HEK293 (cell line): ENCODE data around the gene FOLR1.

Source experiments
- CTCF ChIA-PET: fragments of 350-600 bp; formaldehyde crosslinking; extraction: SDS; loops from one replicate; lab custom pipeline; 2021; ENCODE audit warnings: antibody characterized with exemption; lab: Yijun Ruan, JAX
- POLR2A ChIA-PET: fragments of 300-600 bp; formaldehyde crosslinking; extraction: SDS; loops from one replicate; lab custom pipeline; 2020; ENCODE audit warnings: antibody characterized with exemption, inconsistent platforms; lab: Yijun Ruan, JAX
- H3K27ac ChIP-seq: fragments of 200-500 bp; sonication (Bioruptor generic); 2 replicates; pipeline ENCODE4 v1.5.1; 2014; ENCODE audit warnings: low read depth, low read length, control low read depth, inconsistent platforms; ENCODE audit errors: extremely low read depth
- H3K36me3 ChIP-seq, 2 experiments: fragments of 200-500 bp in 1 of 2; sonication (Bioruptor generic) in 1 of 2; 1 replicate in 1 of 2; 2 replicates in 1 of 2; pipeline ENCODE4 v1.5.1; 2014 to 2017; ENCODE audit warnings: inconsistent platforms in 2 of 2, low read length in 2 of 2; ENCODE audit not compliant: control insufficient read depth in 2 of 2, insufficient read depth in 1 of 2
- H3K4me1 ChIP-seq: fragments of 200-500 bp; sonication (Bioruptor generic); 2 replicates; pipeline ENCODE4 v1.5.1; 2014; ENCODE audit warnings: mild to moderate bottlenecking, low read length, inconsistent platforms; ENCODE audit not compliant: control insufficient read depth, insufficient read depth
- H3K4me3 ChIP-seq: 2 replicates; pipeline ENCODE4 v1.5.1; 2011; ENCODE audit warnings: low read depth, mild to moderate bottlenecking, control low read depth, low read length, moderate library complexity
- H3K9me3 ChIP-seq: fragments of 200-500 bp; sonication (Bioruptor generic); 2 replicates; pipeline ENCODE4 v1.5.1; 2014; ENCODE audit warnings: low read depth, low read length, inconsistent platforms; ENCODE audit not compliant: control insufficient read depth, insufficient read depth
- EGR2 ChIP-seq: fragments of 450-650 bp; formaldehyde crosslinking; IDR thresholded peaks from 2 replicates; pipeline ENCODE4 v1.5.1; 2016; ENCODE audit warnings: low read depth, missing biosample characterization, missing genetic modification characterization
- KLF1 ChIP-seq: fragments of 450-650 bp; formaldehyde crosslinking; IDR thresholded peaks from 2 replicates; pipeline ENCODE4 v1.5.1; 2016; ENCODE audit warnings: missing biosample characterization, missing genetic modification characterization
- KLF10 ChIP-seq: fragments of 450-650 bp; IDR thresholded peaks from 2 replicates; pipeline ENCODE4 v1.5.1; 2018; ENCODE audit warnings: missing biosample characterization, mild to moderate bottlenecking, missing genetic modification characterization
- REPIN1 ChIP-seq: fragments of 450-650 bp; formaldehyde crosslinking; IDR thresholded peaks from 2 replicates; pipeline ENCODE4 v1.5.1; 2017; ENCODE audit warnings: missing biosample characterization, missing genetic modification characterization, low read depth
- SCRT1 ChIP-seq: fragments of 450-650 bp; formaldehyde crosslinking; IDR thresholded peaks from 2 replicates; pipeline ENCODE4 v1.5.1; 2016; ENCODE audit warnings: missing biosample characterization, missing genetic modification characterization, borderline replicate concordance
- ZFHX2 ChIP-seq: fragments of 450-650 bp; formaldehyde crosslinking; conservative IDR thresholded peaks from 2 replicates; pipeline ENCODE4 v1.5.1; 2016; ENCODE audit warnings: missing biosample characterization, missing genetic modification characterization
- ZNF140 ChIP-seq: fragments of 450-650 bp; formaldehyde crosslinking; IDR thresholded peaks from 2 replicates; pipeline ENCODE4 v1.5.1; 2016; ENCODE audit warnings: missing biosample characterization, missing genetic modification characterization
- ZNF169 ChIP-seq: fragments of 450-650 bp; formaldehyde crosslinking; IDR thresholded peaks from 2 replicates; pipeline ENCODE4 v1.5.1; 2016; ENCODE audit warnings: missing biosample characterization, missing genetic modification characterization
- ZNF350 ChIP-seq: fragments of 450-650 bp; formaldehyde crosslinking; IDR thresholded peaks from 2 replicates; pipeline ENCODE4 v1.5.0; 2017; ENCODE audit warnings: missing biosample characterization, mild to moderate bottlenecking, missing genetic modification characterization
- ZNF473 ChIP-seq: fragments of 450-650 bp; formaldehyde crosslinking; IDR thresholded peaks from 2 replicates; pipeline ENCODE4 v1.5.1; 2017; ENCODE audit warnings: missing biosample characterization, missing genetic modification characterization
- ZNF488 ChIP-seq: fragments of 450-650 bp; formaldehyde crosslinking; IDR thresholded peaks from 2 replicates; pipeline ENCODE4 v1.5.1; 2016; ENCODE audit warnings: missing biosample characterization, missing genetic modification characterization
- ZNF571 ChIP-seq: fragments of 450-650 bp; formaldehyde crosslinking; IDR thresholded peaks from 2 replicates; pipeline ENCODE4 v1.5.0; 2017; ENCODE audit warnings: missing biosample characterization, missing genetic modification characterization
- ZNF610 ChIP-seq: fragments of 450-650 bp; formaldehyde crosslinking; IDR thresholded peaks from 2 replicates; pipeline ENCODE4 v1.5.1; 2016; ENCODE audit warnings: missing biosample characterization, missing genetic modification characterization, borderline replicate concordance
- ZNF664 ChIP-seq: fragments of 450-650 bp; formaldehyde crosslinking; IDR thresholded peaks from 2 replicates; pipeline ENCODE4 v1.5.1; 2016; ENCODE audit warnings: missing biosample characterization, missing genetic modification characterization
- ZNF701 ChIP-seq: fragments of 450-650 bp; formaldehyde crosslinking; IDR thresholded peaks from 2 replicates; pipeline ENCODE4 v1.5.1; 2016; ENCODE audit warnings: missing biosample characterization, missing genetic modification characterization
- ZSCAN23 ChIP-seq: fragments of 450-650 bp; formaldehyde crosslinking; IDR thresholded peaks from 2 replicates; pipeline ENCODE4 v1.5.1; 2016; ENCODE audit warnings: missing biosample characterization, missing genetic modification characterization
- ZSCAN30 ChIP-seq: fragments of 450-650 bp; IDR thresholded peaks from 2 replicates; pipeline ENCODE4 v1.5.1; 2018; ENCODE audit warnings: missing biosample characterization, mild to moderate bottlenecking, missing genetic modification characterization, moderate library complexity
- TF ChIP-seq, protein P1 (sequence below): fragments of 450-650 bp; formaldehyde crosslinking; IDR thresholded peaks from 2 replicates; pipeline ENCODE4 v1.5.1; 2017; ENCODE audit warnings: missing biosample characterization, missing genetic modification characterization
- TF ChIP-seq, protein P2 (sequence below): fragments of 450-650 bp; IDR thresholded peaks from 2 replicates; pipeline ENCODE4 v1.5.1; 2018; ENCODE audit warnings: missing biosample characterization, mild to moderate bottlenecking, missing genetic modification characterization

Gene FOLR1

GRCh38 chr11:72233056-72233772 lies 41.3 kb downstream of the FOLR1 start:
- no peaks in the 10 kb centered on the region for H3K4me1 ChIP-seq
- peaks cover 0 to 98% of the 10 kb centered on the region in 2 experiments; a peak in 2 of 3 replicates for H3K36me3 ChIP-seq
- TF ChIP-seq, protein P1, sequence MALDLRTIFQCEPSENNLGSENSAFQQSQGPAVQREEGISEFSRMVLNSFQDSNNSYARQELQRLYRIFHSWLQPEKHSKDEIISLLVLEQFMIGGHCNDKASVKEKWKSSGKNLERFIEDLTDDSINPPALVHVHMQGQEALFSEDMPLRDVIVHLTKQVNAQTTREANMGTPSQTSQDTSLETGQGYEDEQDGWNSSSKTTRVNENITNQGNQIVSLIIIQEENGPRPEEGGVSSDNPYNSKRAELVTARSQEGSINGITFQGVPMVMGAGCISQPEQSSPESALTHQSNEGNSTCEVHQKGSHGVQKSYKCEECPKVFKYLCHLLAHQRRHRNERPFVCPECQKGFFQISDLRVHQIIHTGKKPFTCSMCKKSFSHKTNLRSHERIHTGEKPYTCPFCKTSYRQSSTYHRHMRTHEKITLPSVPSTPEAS, result no peak
- TF ChIP-seq ZSCAN30 (no peak), KLF1 (no peak), ZNF571 (tag by site-specific recombination) (no peak), ZNF350 (no peak), KLF10 (tag by site-specific recombination) (no peak), SCRT1 (tag by site-specific recombination) (no peak), ZNF140 (tag by site-specific recombination) (no peak), ZNF701 (no peak), REPIN1 (tag by site-specific recombination) (no peak), ZNF169 (tag by site-specific recombination) (no peak), ZNF473 (no peak), ZSCAN23 (tag by site-specific recombination) (no peak)
- TF ChIP-seq, protein P2, sequence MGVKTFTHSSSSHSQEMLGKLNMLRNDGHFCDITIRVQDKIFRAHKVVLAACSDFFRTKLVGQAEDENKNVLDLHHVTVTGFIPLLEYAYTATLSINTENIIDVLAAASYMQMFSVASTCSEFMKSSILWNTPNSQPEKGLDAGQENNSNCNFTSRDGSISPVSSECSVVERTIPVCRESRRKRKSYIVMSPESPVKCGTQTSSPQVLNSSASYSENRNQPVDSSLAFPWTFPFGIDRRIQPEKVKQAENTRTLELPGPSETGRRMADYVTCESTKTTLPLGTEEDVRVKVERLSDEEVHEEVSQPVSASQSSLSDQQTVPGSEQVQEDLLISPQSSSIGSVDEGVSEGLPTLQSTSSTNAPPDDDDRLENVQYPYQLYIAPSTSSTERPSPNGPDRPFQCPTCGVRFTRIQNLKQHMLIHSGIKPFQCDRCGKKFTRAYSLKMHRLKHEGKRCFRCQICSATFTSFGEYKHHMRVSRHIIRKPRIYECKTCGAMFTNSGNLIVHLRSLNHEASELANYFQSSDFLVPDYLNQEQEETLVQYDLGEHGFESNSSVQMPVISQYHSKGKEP (tag by site-specific recombination), result no peak
- H3K4me3 ChIP-seq, result no peak overlapping the region
- POLR2A ChIA-PET, result interaction anchor here (1.7 kb wide), 1 partner anchor 10 kb away, joined by 9 read pairs; no protein-coding TSS in a partner anchor
- CTCF ChIA-PET, result no interaction called here
- H3K27ac ChIP-seq, result no peak overlapping the region
- H3K9me3 ChIP-seq, result no peaks in the 10 kb centered on the region

DNA sequence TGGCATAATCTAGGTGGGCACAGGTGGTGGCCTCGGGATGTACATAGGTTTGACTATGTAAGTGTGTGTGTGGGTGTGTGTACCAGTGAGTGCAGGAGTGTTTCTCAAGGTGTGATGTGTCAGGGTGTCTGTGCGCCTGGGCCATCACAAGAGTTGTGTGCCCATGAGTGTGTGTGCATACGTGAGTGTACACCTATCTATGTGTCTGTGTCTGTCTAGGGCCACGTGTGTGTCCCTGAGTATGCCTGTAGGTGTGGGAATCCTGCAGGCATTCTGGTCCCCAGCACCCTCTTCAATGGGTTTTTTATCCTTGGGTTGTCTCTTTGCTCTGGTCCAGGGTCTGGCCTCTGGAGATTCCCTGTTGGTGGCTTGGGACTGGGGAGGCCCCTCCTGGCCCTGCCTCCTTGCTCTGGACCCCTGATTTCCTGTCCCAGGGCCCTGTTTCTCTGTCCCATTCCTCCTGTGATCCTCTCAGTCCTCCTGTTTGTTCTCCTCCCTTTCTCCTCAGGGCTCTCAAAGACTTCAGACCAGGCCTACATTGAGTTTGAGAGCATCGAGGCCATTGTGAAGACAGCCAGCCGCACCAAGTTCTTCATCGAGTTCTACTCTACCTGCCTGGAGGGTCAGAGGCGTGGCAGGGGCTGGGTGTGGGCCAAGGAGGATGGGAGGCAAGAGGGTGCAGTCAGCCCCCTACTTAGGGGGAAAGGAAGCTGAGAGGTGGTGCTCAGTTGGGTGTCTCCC lies 42.0 kb downstream of the FOLR1 start:
- H3K27ac ChIP-seq, result no peak overlapping the region
- no peaks in the 10 kb centered on the region for H3K4me1 ChIP-seq
- peaks cover 0 to 98% of the 10 kb centered on the region in 2 experiments; a peak in 2 of 3 replicates for H3K36me3 ChIP-seq
- ChIA-PET POLR2A (no interaction called here), CTCF (interaction anchor here (0.6 to 0.9 kb wide), 4 partner anchors 27 to 257 kb away, joined by 3 to 5 read pairs (median 3); no protein-coding TSS in a partner anchor)
- no peaks in the 10 kb centered on the region for H3K9me3 ChIP-seq
- no peak for TF ChIP-seq EGR2 (tag by site-specific recombination)
- no peak for TF ChIP-seq ZNF664 (tag by site-specific recombination)
- TF ChIP-seq ZNF488, result no peak
- H3K4me3 ChIP-seq, result no peak overlapping the region

DNA sequence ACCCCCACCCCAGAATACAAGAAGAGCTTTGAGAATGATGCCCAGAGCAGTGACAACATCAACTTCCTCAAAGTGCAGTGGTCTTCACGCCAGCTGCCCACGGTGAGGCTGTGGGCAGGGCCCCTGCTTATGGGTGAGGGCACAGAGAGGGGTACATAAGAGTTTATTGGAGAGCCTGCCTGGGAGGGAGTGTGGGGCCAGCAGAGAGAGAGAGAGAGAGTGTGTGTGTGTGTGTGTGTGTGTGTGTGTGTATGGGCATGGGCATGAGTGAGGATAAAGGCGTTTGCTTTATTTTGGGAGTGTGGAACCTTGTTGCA lies 42.5 kb downstream of the FOLR1 start:
- H3K9me3 ChIP-seq, result no peaks in the 10 kb centered on the region
- CTCF ChIA-PET, result interaction anchor here (0.6 to 0.9 kb wide), 5 partner anchors 28 to 257 kb away, joined by 3 to 5 read pairs (median 3); no protein-coding TSS in a partner anchor
- peaks cover 0 to 93% of the 10 kb centered on the region in 2 experiments; a peak in 2 of 3 replicates for H3K36me3 ChIP-seq
- H3K27ac ChIP-seq, result no peak overlapping the region
- TF ChIP-seq ZSCAN30, result no peak
- TF ChIP-seq, protein P1, result 0 out of 2 replicates have a peak, but pooled peaks have one; percentile 44
- 0 out of 2 replicates have a peak, but pooled peaks have one; percentile 29 for TF ChIP-seq ZFHX2 (tag by site-specific recombination)
- no peak for TF ChIP-seq ZNF488
- TF ChIP-seq ZNF610 (tag by site-specific recombination), result no peak
- no peak overlapping the region for H3K4me3 ChIP-seq
- H3K4me1 ChIP-seq, result no peaks in the 10 kb centered on the region
- POLR2A ChIA-PET, result interaction anchor here (0.7 kb wide), 2 partner anchors 11 to 180 kb away, joined by 3 read pairs; no protein-coding TSS in a partner anchor
